Measurements from ENCODE around the gene SCYL1. TPM values are rescaled to one million over a fixed set of nuclear protein-coding genes. Genes with fewer than 3 reads are reported as not detected.

SCYL1 gene
- total RNA-seq, 1 experiment from 2014 or later, result 104 TPM

DNA sequence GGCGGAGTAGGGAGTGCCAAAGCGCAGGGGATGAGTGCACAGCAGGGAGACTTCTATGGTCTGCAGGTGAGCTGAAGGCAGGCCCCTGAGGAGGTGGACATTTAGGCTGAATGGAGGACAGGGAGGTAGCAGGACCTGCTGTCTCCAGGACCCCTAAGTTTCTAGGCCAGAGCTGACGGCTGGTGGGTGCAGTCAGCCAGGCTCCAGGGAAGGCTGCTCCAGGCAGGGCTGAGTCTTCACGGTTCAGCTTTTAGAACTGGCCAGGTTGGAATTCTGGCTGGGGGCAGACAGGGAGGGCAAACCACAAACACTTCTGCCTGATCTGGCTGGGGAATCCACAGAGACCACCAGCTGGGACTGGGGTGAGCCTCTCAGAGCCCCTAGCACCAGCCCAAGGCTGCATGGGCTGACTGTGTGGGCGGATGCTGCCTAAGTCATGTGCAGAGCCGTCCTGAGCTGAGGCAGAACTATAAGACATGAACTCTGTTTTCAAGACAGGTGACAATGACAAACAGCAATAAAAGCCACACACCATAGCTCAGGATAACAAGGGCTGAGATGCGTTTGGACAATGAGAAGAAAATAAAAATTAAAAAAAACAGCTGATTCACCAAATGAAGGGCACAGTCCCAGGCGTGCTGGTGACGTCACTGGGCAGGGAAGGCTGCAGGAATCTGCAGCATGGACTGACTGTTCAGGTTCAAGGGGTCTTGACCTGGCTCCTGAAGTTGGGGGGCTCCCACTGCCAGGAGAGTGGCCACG, 36.4 kb upstream of the SCYL1 start:
- no peaks in the 10 kb centered on the region for H3K27me3 ChIP-seq (ENCODE audit: insufficient read depth, low read length)
- 0 out of 2 replicates have a peak, but pooled peaks cover 8% of the 10 kb centered on the region for H3K79me2 ChIP-seq (ENCODE audit: insufficient read depth, low read length)
- no peaks in the 10 kb centered on the region for H4K20me1 ChIP-seq (ENCODE audit: insufficient read depth)
- ATAC-seq, result peak; percentile 3
- peak overlapping the region; percentile 20 for H2AFZ ChIP-seq (ENCODE audit: low read depth, low read length, poor library complexity, severe bottlenecking)
- H3K9ac ChIP-seq (ENCODE audit: low read length), result peak overlapping the region; percentile 67
- no peaks in the 10 kb centered on the region for H3K9me3 ChIP-seq (ENCODE audit: control insufficient read depth in 1 of 2, insufficient read depth in 1 of 2, low read depth in 1 of 2, low read length in 2 of 2)
- H3K9me2 ChIP-seq (ENCODE audit: insufficient read depth), result no peaks in the 10 kb centered on the region
- ChIA-PET RAD21 (ENCODE audit: low non-redundant PET in 1 of 2, low total read pairs in 2 of 2, uncharacterized antibody in 2 of 2, unreplicated experiment in 2 of 2) (interaction anchor here in 1 of 2 experiments (1.2 kb wide), 1 partner anchor 9 kb away, joined by 3 read pairs; no protein-coding TSS in a partner anchor), POLR2A (interaction anchor here (12.6 to 26.7 kb wide), 3 partner anchors 14 to 67 kb away, joined by 575 to 1499 read pairs (median 910); partner anchors contain the start of genes MALAT1 and NEAT1), CTCF (interaction anchor here (1.2 to 1.4 kb wide), 3 partner anchors 9 to 19 kb away, joined by 7 to 11 read pairs (median 8); no protein-coding TSS in a partner anchor)
- intact Hi-C loops (cut with micrococcal nuclease), result no loop called here
- no peaks in the 10 kb centered on the region for H3K36me3 ChIP-seq (ENCODE audit: control insufficient read depth in 1 of 2, insufficient read depth in 2 of 2, low read length in 2 of 2)
- H3K27ac ChIP-seq (ENCODE audit: low read depth, low read length), result peak overlapping the region; percentile 98
- peaks cover 88 to 95% of the 10 kb centered on the region in 2 experiments for H3K4me1 ChIP-seq (ENCODE audit: control insufficient read depth in 1 of 2, insufficient read depth in 2 of 2, low read length in 2 of 2)
- DNase-seq (ENCODE audit: low read depth, low spot score), result no peak
- BruUV-seq (replicated peaks), result no TSS peak
- no peak for TF ChIP-seq ZNF274 (IDR thresholded peaks at IDR 0.05; ENCODE audit: low read depth, low read length)
- TF ChIP-seq ZFX (IDR thresholded peaks at IDR 0.05), result no peak
- no peak for TF ChIP-seq SP1 (IDR thresholded peaks at IDR 0.05; ENCODE audit: low read depth)
- no peak for TF ChIP-seq EGR1 (IDR thresholded peaks at IDR 0.05; ENCODE audit: low read depth)
- H3K4me3 ChIP-seq (replicated peaks in 1 of 2; ENCODE audit: low read depth in 1 of 2, low read length in 2 of 2), result peak overlapping the region in 1 of 2 experiments; percentile 27; a peak in 2 of 4 replicates
- H3K4me2 ChIP-seq (ENCODE audit: low read length), result peak overlapping the region; percentile 77

DNA sequence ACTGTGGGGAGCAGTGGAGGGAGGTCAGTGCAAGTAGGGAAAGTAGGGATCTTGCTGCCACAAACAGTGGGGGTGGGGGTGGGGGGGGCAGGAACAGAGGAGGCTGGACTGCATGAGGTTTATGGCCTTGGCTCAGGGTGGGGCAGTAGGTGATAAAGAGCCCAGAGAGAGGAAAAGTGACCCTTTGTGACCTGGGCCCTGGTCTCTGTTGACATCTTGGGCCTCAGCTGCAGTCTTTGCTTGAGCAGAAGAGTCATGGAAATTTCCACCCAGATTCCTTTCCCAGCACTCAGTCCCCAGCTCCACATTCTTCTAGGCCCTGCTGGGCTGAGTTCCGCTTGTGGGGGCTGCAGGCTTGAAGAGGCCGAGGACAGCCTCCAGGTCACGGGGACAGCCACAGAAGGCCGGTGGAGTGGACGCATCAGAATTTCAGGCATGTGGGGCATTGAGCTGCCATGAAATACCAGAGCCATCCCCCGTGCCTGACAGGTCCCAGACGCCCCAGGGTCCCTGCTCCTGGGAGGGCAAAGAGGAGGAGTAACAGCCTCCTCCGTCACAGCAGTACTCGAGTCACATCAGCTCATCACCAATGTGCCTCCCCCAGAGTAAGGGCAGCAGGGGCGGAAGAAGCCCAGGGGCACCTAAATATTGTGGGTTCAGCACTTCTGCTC, 35.7 kb upstream of the SCYL1 start:
- Histone ChIP-seq H3K27ac (ENCODE audit: low read depth, low read length) (peak overlapping the region; percentile 98), H3K4me3 (replicated peaks in 1 of 2; ENCODE audit: low read depth in 1 of 2, low read length in 2 of 2) (0 out of 4 replicates have a peak overlapping the region, but pooled peaks of 1 of the 2 experiments have one; percentile 27), H2AFZ (ENCODE audit: low read depth, low read length, poor library complexity, severe bottlenecking) (no peak overlapping the region), H3K9me2 (ENCODE audit: insufficient read depth) (no peaks in the 10 kb centered on the region), H3K9me3 (ENCODE audit: control insufficient read depth in 1 of 2, insufficient read depth in 1 of 2, low read depth in 1 of 2, low read length in 2 of 2) (no peaks in the 10 kb centered on the region), H4K20me1 (ENCODE audit: insufficient read depth) (no peaks in the 10 kb centered on the region), H3K79me2 (ENCODE audit: insufficient read depth, low read length) (0 out of 2 replicates have a peak, but pooled peaks cover 10% of the 10 kb centered on the region), H3K4me1 (ENCODE audit: control insufficient read depth in 1 of 2, insufficient read depth in 2 of 2, low read length in 2 of 2) (peaks cover 92 to 97% of the 10 kb centered on the region in 2 experiments), H3K27me3 (ENCODE audit: insufficient read depth, low read length) (no peaks in the 10 kb centered on the region), H3K36me3 (ENCODE audit: control insufficient read depth in 1 of 2, insufficient read depth in 2 of 2, low read length in 2 of 2) (no peaks in the 10 kb centered on the region), H3K4me2 (ENCODE audit: low read length) (peak overlapping the region; percentile 77), H3K9ac (ENCODE audit: low read length) (peak overlapping the region; percentile 67)
- RAD21 ChIA-PET (ENCODE audit: low non-redundant PET in 1 of 2, low total read pairs in 2 of 2, uncharacterized antibody in 2 of 2, unreplicated experiment in 2 of 2), result interaction anchor here in 1 of 2 experiments (0.5 kb wide), 1 partner anchor 40 kb away, joined by 4 read pairs; no protein-coding TSS in a partner anchor
- BruUV-seq (replicated peaks), result no TSS peak
- CTCF ChIA-PET, result interaction anchor here (1.2 to 1.5 kb wide), 3 partner anchors 10 to 20 kb away, joined by 4 to 11 read pairs (median 7); no protein-coding TSS in a partner anchor
- DNase-seq (ENCODE audit: low read depth, low spot score) (no peak), ATAC-seq (no peak)
- POLR2A ChIA-PET, result interaction anchor here (1.1 to 26.7 kb wide), 4 partner anchors 13 to 319 kb away, joined by 3 to 1499 read pairs (median 742); partner anchors contain the start of genes MALAT1, NEAT1 and SPDYC
- intact Hi-C loops (cut with micrococcal nuclease), result no loop called here
- TF ChIP-seq ZFX (IDR thresholded peaks at IDR 0.05) (no peak), CBX3 (IDR thresholded peaks at IDR 0.05; ENCODE audit: low read depth) (no peak), SIN3A (IDR thresholded peaks at IDR 0.05; ENCODE audit: low read depth) (no peak), ELF1 (IDR thresholded peaks at IDR 0.05; ENCODE audit: borderline replicate concordance, low read depth) (no peak), EGR1 (IDR thresholded peaks at IDR 0.05; ENCODE audit: low read depth) (no peak), RAD21 (IDR thresholded peaks at IDR 0.05; ENCODE audit: low read depth) (no peak), SRF (IDR thresholded peaks at IDR 0.05; ENCODE audit: low read depth) (no peak)
- TF ChIP-seq, protein P1, sequence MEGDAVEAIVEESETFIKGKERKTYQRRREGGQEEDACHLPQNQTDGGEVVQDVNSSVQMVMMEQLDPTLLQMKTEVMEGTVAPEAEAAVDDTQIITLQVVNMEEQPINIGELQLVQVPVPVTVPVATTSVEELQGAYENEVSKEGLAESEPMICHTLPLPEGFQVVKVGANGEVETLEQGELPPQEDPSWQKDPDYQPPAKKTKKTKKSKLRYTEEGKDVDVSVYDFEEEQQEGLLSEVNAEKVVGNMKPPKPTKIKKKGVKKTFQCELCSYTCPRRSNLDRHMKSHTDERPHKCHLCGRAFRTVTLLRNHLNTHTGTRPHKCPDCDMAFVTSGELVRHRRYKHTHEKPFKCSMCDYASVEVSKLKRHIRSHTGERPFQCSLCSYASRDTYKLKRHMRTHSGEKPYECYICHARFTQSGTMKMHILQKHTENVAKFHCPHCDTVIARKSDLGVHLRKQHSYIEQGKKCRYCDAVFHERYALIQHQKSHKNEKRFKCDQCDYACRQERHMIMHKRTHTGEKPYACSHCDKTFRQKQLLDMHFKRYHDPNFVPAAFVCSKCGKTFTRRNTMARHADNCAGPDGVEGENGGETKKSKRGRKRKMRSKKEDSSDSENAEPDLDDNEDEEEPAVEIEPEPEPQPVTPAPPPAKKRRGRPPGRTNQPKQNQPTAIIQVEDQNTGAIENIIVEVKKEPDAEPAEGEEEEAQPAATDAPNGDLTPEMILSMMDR (IDR thresholded peaks at IDR 0.05 in 2 of 3, conservative IDR thresholded peaks at IDR 0.05 in 1 of 3; ENCODE audit: borderline replicate concordance in 1 of 3, insufficient read depth in 1 of 3, low read depth in 2 of 3, low read length in 2 of 3), result no peak
- TF ChIP-seq, protein P2, sequence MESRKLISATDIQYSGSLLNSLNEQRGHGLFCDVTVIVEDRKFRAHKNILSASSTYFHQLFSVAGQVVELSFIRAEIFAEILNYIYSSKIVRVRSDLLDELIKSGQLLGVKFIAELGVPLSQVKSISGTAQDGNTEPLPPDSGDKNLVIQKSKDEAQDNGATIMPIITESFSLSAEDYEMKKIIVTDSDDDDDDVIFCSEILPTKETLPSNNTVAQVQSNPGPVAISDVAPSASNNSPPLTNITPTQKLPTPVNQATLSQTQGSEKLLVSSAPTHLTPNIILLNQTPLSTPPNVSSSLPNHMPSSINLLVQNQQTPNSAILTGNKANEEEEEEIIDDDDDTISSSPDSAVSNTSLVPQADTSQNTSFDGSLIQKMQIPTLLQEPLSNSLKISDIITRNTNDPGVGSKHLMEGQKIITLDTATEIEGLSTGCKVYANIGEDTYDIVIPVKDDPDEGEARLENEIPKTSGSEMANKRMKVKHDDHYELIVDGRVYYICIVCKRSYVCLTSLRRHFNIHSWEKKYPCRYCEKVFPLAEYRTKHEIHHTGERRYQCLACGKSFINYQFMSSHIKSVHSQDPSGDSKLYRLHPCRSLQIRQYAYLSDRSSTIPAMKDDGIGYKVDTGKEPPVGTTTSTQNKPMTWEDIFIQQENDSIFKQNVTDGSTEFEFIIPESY (IDR thresholded peaks at IDR 0.05; ENCODE audit: extremely low read depth, insufficient replicate concordance, low read length), result no peak
